H9 (cell line): Measurements from ENCODE around the gene LRRC23. TPM values are rescaled to one million over a fixed set of nuclear protein-coding genes. Genes with fewer than 3 reads are reported as not detected.
A peak's percentile ranks its signal among the peaks of the same experiment; 100 is the strongest.

ENCODE experiments used
- DNase-seq: peaks from one replicate; pipeline ENCODE4 v3.0.0-alpha.2; 2017
- H2AFZ ChIP-seq: one replicate; pipeline ENCODE4 v1.6.1; 2013; ENCODE audit warnings: mild to moderate bottlenecking, low read length, control low read depth, moderate library complexity
- H2AK5ac ChIP-seq: 2 replicates; pipeline ENCODE4 v1.6.1; 2013; ENCODE audit warnings: low read length, control low read depth, mixed read lengths; ENCODE audit not compliant: insufficient read length
- H2BK120ac ChIP-seq: one replicate; pipeline ENCODE4 v1.6.1; 2013; ENCODE audit warnings: low read depth, mild to moderate bottlenecking, low read length, control low read depth, inconsistent platforms; ENCODE audit not compliant: poor library complexity, severe bottlenecking
- H2BK12ac ChIP-seq: 2 replicates; pipeline ENCODE4 v1.6.1; 2013; ENCODE audit warnings: low read length, control low read depth, mixed read lengths, low read depth; ENCODE audit not compliant: insufficient read length
- H2BK15ac ChIP-seq: 2 replicates; pipeline ENCODE4 v1.6.1; 2013; ENCODE audit warnings: low read depth, low read length, control low read depth
- H2BK20ac ChIP-seq: one replicate; pipeline ENCODE4 v1.6.1; 2013; ENCODE audit warnings: low read depth, mild to moderate bottlenecking, low read length, control low read depth, inconsistent platforms; ENCODE audit not compliant: poor library complexity, severe bottlenecking
- H2BK5ac ChIP-seq: 2 replicates; pipeline ENCODE4 v1.6.1; 2013; ENCODE audit warnings: low read length, control low read depth, mixed read lengths; ENCODE audit not compliant: insufficient read length
- H3K14ac ChIP-seq: 2 replicates; pipeline ENCODE4 v1.6.1; 2013; ENCODE audit warnings: low read length, control low read depth; ENCODE audit not compliant: insufficient read depth
- H3K18ac ChIP-seq: 2 replicates; pipeline ENCODE4 v1.6.1; 2013; ENCODE audit warnings: low read depth, mild to moderate bottlenecking, mixed read lengths, low read length, control low read depth; ENCODE audit not compliant: insufficient read length
- H3K23ac ChIP-seq: 2 replicates; pipeline ENCODE4 v1.6.1; 2013; ENCODE audit warnings: low read length, control low read depth, mixed read lengths, low read depth; ENCODE audit not compliant: insufficient read length
- H3K23me2 ChIP-seq: 2 replicates; pipeline ENCODE4 v1.6.1; 2013; ENCODE audit warnings: low read depth, mild to moderate bottlenecking, mixed read lengths, low read length, control low read depth; ENCODE audit not compliant: insufficient read length, poor library complexity, severe bottlenecking
- H3K27ac ChIP-seq: 2 replicates; pipeline ENCODE4 v1.5.1; 2013; ENCODE audit warnings: low read length, control low read depth, mixed read lengths, low read depth; ENCODE audit not compliant: insufficient read length
- H3K27me3 ChIP-seq: 2 replicates; pipeline ENCODE4 v1.6.1; 2013; ENCODE audit warnings: low read length, control low read depth, inconsistent platforms; ENCODE audit not compliant: insufficient read depth
- H3K4ac ChIP-seq: 2 replicates; pipeline ENCODE4 v1.6.1; 2013; ENCODE audit warnings: low read depth, mild to moderate bottlenecking, control low read depth, inconsistent platforms, low read length, moderate library complexity
- H3K4me1 ChIP-seq: 2 replicates; pipeline ENCODE4 v1.6.1; 2013; ENCODE audit warnings: low read length, control low read depth, inconsistent platforms; ENCODE audit not compliant: insufficient read depth
- H3K4me2 ChIP-seq: 2 replicates; pipeline ENCODE4 v1.6.1; 2013; ENCODE audit warnings: low read length, control low read depth, mixed read lengths; ENCODE audit not compliant: insufficient read length, insufficient read depth
- H3K56ac ChIP-seq: 2 replicates; pipeline ENCODE4 v1.6.1; 2013; ENCODE audit warnings: low read depth, mild to moderate bottlenecking, mixed read lengths, low read length, control low read depth; ENCODE audit not compliant: insufficient read length
- H3K79me1 ChIP-seq: 2 replicates; pipeline ENCODE4 v1.6.1; 2013; ENCODE audit warnings: low read depth, mild to moderate bottlenecking, moderate library complexity, low read length, control low read depth, inconsistent platforms; ENCODE audit not compliant: insufficient read depth, poor library complexity, severe bottlenecking
- H3K79me2 ChIP-seq: 2 replicates; pipeline ENCODE4 v1.6.1; 2013; ENCODE audit warnings: low read length, control low read depth, inconsistent platforms; ENCODE audit not compliant: insufficient read depth
- H3K9ac ChIP-seq: 2 replicates; pipeline ENCODE4 v1.6.1; 2013; ENCODE audit warnings: low read length, control low read depth, mixed read lengths; ENCODE audit not compliant: insufficient read length; ENCODE audit errors: extremely low read depth
- H3K9me3 ChIP-seq: one replicate; pipeline ENCODE4 v1.6.1; 2013; ENCODE audit warnings: low read depth, low read length, inconsistent platforms; ENCODE audit not compliant: control insufficient read depth
- H3T11ph ChIP-seq: one replicate; pipeline ENCODE4 v1.6.1; 2013; ENCODE audit warnings: mild to moderate bottlenecking, low read length, control low read depth, inconsistent platforms
- H4K20me1 ChIP-seq: one replicate; pipeline ENCODE4 v1.6.1; 2013; ENCODE audit not compliant: control insufficient read depth, insufficient read length, insufficient read depth
- H4K5ac ChIP-seq: 2 replicates; pipeline ENCODE4 v1.6.1; 2013; ENCODE audit warnings: low read depth, mild to moderate bottlenecking, mixed read lengths, low read length, control low read depth; ENCODE audit not compliant: insufficient read length
- H4K8ac ChIP-seq: replicated peaks from 2 replicates; pipeline ENCODE4 v1.6.1; 2013; ENCODE audit warnings: low read length, control low read depth, mixed read lengths, low read depth; ENCODE audit not compliant: insufficient read length
- H4K91ac ChIP-seq: 2 replicates; pipeline ENCODE4 v1.6.1; 2013; ENCODE audit warnings: low read depth, mild to moderate bottlenecking, moderate library complexity, mixed read lengths, low read length, control low read depth; ENCODE audit not compliant: insufficient read length
- H3K27ac Mint-ChIP-seq, 3 experiments: 2 replicates in 2 of 3; 3 replicates in 1 of 3; pipeline ENCODE4 v1.8.0; 2020 to 2021; ENCODE audit warnings: mixed read lengths in 3 of 3, mild to moderate bottlenecking in 1 of 3, moderate library complexity in 1 of 3
- H3K27me3 Mint-ChIP-seq: 2 replicates; pipeline ENCODE4 v1.8.0; 2021; ENCODE audit warnings: low read depth, mild to moderate bottlenecking, moderate library complexity, mixed read lengths
- H3K36me3 Mint-ChIP-seq, 3 experiments: 2 replicates in 2 of 3; 3 replicates in 1 of 3; pipeline ENCODE4 v1.8.0; 2020 to 2021; ENCODE audit warnings: low read depth in 3 of 3, mixed read lengths in 3 of 3; ENCODE audit not compliant: insufficient read depth in 1 of 3
- H3K4me1 Mint-ChIP-seq, 2 experiments: 2 replicates each; pipeline ENCODE4 v1.8.0; 2020; ENCODE audit warnings: mixed read lengths in 2 of 2
- H3K4me3 Mint-ChIP-seq, 2 experiments: 2 replicates in 1 of 2; 3 replicates in 1 of 2; pipeline ENCODE4 v1.8.0; 2020 to 2021; ENCODE audit warnings: mild to moderate bottlenecking in 2 of 2, mixed read lengths in 2 of 2, moderate library complexity in 1 of 2
- H3K9me3 Mint-ChIP-seq, 2 experiments: 2 replicates in 1 of 2; 3 replicates in 1 of 2; pipeline ENCODE4 v1.8.0; 2020; ENCODE audit warnings: mild to moderate bottlenecking in 2 of 2, mixed read lengths in 2 of 2, moderate library complexity in 1 of 2
- WGBS: extraction: QIAGEN DNeasy Blood & Tissue Kit; methylation state at CpG from one replicate; pipeline ENCODE4 v1.1.7; 2013; ENCODE audit warnings: missing lambda C conversion rate, low lambda C conversion rate, mixed read lengths; ENCODE audit not compliant: insufficient read length; ENCODE audit errors: extremely low coverage; 5-methylcytosine and 5-hydroxymethylcytosine counted together
- total RNA-seq: library from RNA; stranded (reverse); gene quantifications from 2 replicates; pipeline ENCODE4 v1.2.1, GENCODE V29; 2021
- TF ChIP-seq, protein P1 (sequence below): fragments of 200-600 bp; sonication (generic); conservative IDR thresholded peaks from 3 replicates; pipeline ENCODE4 v1.8.0; 2021; ENCODE audit warnings: antibody characterized with exemption, mild to moderate bottlenecking

Gene LRRC23
- total RNA-seq, 1 experiment from 2014 or later, result 2.1 TPM

DNA sequence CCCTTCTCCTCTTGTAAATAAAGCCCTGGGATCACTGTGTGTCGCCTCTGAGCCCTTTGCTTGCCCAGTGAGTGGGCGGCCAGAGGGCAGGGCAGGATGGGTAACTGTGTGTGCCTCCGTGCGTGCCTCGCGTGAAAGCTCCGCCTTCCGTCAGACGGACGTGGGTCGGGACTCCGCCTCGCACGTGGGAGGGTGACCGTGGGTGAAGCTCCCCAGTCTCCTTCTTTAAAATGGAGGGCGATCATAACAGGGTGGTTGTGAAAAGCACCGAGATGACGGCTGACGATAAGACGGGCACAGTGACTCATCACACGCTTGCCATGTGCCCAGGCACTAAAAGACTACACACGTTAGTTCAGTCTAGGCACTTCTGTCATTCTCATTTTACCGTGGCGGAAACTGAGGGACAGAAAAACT is 56.7 kb downstream of the LRRC23 start:
- no peaks in the 10 kb centered on the region for H3K9me3 Mint-ChIP-seq
- H3T11ph ChIP-seq, result no peak overlapping the region
- no peak overlapping the region for H2BK15ac ChIP-seq
- no peak for DNase-seq
- H2AK5ac ChIP-seq, result no peak overlapping the region
- peak overlapping the region; percentile 98 to 99 (median 99); a peak in 4 of 7 replicates for H3K27ac Mint-ChIP-seq
- no peak overlapping the region for H3K23ac ChIP-seq
- WGBS, result no CpG with 5 or more reads among the region's 24 CpGs
- no peak overlapping the region for H3K4ac ChIP-seq
- no peaks in the 10 kb centered on the region for H3K9me3 ChIP-seq
- H3K27me3 Mint-ChIP-seq, result no peaks in the 10 kb centered on the region; the same call in 1 of the 2 replicates
- peak overlapping the region; percentile 68 to 82 for H3K4me3 Mint-ChIP-seq
- H3K79me1 ChIP-seq, result no peaks in the 10 kb centered on the region
- H3K4me1 ChIP-seq, result peaks cover 6% of the 10 kb centered on the region; the same call in 1 of the 2 replicates
- H3K9ac ChIP-seq, result peak overlapping the region; percentile 28
- peak overlapping the region; percentile 72 for H3K4me2 ChIP-seq
- peak overlapping the region; percentile 38 for H3K14ac ChIP-seq
- H2AFZ ChIP-seq, result no peak overlapping the region
- no peak overlapping the region for H3K56ac ChIP-seq
- H4K20me1 ChIP-seq, result peaks cover 2% of the 10 kb centered on the region
- no peak overlapping the region for H2BK5ac ChIP-seq
- H3K79me2 ChIP-seq, result no peaks in the 10 kb centered on the region; the same call in 1 of the 2 replicates
- H3K4me1 Mint-ChIP-seq, result peaks cover 45 to 60% of the 10 kb centered on the region in 2 experiments
- H3K23me2 ChIP-seq, result peaks cover 17% of the 10 kb centered on the region
- H4K8ac ChIP-seq, result no peak overlapping the region
- H4K5ac ChIP-seq, result peak overlapping the region; percentile 85
- no peak overlapping the region for H2BK12ac ChIP-seq
- no peaks in the 10 kb centered on the region for H3K27me3 ChIP-seq
- H2BK120ac ChIP-seq, result no peak overlapping the region
- no peak overlapping the region for H2BK20ac ChIP-seq
- H4K91ac ChIP-seq, result peak overlapping the region; percentile 11
- peak overlapping the region; percentile 78 for H3K18ac ChIP-seq
- TF ChIP-seq, protein P1, sequence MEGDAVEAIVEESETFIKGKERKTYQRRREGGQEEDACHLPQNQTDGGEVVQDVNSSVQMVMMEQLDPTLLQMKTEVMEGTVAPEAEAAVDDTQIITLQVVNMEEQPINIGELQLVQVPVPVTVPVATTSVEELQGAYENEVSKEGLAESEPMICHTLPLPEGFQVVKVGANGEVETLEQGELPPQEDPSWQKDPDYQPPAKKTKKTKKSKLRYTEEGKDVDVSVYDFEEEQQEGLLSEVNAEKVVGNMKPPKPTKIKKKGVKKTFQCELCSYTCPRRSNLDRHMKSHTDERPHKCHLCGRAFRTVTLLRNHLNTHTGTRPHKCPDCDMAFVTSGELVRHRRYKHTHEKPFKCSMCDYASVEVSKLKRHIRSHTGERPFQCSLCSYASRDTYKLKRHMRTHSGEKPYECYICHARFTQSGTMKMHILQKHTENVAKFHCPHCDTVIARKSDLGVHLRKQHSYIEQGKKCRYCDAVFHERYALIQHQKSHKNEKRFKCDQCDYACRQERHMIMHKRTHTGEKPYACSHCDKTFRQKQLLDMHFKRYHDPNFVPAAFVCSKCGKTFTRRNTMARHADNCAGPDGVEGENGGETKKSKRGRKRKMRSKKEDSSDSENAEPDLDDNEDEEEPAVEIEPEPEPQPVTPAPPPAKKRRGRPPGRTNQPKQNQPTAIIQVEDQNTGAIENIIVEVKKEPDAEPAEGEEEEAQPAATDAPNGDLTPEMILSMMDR, result no peak
- H3K36me3 Mint-ChIP-seq, result peaks cover 12 to 26% (median 13%) of the 10 kb centered on the region in 3 experiments; a peak in 6 of 7 replicates
- peak overlapping the region; percentile 70 for H3K27ac ChIP-seq
